GM19463 (cell line): ENCODE results near the gene TRAP1.

Source experiments
- ATAC-seq: cut with Tn5 transposase; IDR thresholded peaks from one replicate; pipeline ENCODE4 v1.9.1; 2021; ENCODE audit warnings: mild to moderate bottlenecking, moderate library complexity; ENCODE audit not compliant: unreplicated experiment

The TRAP1 gene

GRCh38 chr16:3717235-3718018, at the start of gene TRAP1:
Gene TRAP1 (minus strand): TSS chr16:3717524. CDS start chr16:3717508, 16 bp downstream.
- ATAC-seq: peak; percentile 89

DNA sequence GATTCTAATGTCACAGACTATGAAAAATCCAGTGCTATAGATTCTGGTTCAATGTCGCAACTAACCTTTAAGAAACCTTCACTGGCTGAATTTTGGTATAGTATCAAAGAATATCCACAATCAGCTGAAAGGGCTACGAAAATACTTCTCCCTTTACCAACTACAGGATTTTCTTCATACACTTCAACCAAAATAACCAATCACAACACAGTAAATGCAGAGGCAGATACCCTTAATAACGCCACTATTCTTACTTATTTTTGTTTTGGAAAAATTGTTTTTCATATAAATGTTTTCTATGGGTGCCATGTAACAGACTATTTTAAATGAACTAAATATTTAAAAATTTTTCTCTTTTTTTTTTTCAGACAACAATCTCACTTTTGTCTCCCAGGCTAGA, 48.9 kb upstream of the TRAP1 start:
- ATAC-seq: no peak

DNA sequence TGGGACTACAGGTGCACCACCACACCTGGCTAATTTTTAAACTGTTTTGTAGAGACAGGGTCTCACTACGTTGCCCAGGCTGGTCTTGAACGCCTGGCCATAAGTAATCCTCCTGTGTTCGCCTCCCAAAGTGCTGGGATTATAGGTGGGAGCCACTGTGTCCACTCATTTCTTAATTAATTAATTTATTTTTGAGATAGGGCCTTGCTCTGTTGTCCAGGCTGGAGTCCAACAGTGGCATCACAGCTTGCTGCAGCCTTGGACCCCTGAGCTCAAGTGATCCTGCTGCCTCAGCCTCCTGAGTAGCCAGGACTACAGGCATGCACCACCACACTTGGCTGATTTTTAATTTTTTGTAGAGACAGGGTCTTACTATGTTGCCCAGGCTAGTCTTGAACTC, 47.1 kb upstream of the TRAP1 start:
- no peak for ATAC-seq

GRCh38 chr16:3762107-3762750, 44.9 kb upstream of the TRAP1 start:
- ATAC-seq: no peak

- ATAC-seq: no peak
Measured at GRCh38 chr16:3761375-3762106, 44.2 kb upstream of the TRAP1 start.

DNA sequence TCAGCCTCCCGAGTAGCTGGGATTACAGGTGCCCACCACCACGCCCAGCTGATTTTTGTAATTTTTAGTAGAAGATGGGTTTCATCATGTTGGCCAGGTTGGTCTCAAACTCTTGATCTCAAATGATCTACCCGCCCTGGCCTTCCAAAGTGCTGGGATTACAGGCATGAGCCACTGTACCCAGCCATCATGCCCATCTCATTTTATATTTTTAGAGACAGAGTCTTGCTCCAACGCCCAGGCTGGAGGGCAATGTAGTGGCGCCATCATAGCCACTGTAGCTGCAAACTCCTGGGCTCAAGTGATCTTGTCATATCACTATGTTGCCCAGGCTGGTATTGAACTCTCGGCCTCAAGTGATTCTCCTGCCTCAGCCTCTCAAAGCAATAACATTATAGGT, 43.2 kb upstream of the TRAP1 start:
- ATAC-seq: no peak

DNA sequence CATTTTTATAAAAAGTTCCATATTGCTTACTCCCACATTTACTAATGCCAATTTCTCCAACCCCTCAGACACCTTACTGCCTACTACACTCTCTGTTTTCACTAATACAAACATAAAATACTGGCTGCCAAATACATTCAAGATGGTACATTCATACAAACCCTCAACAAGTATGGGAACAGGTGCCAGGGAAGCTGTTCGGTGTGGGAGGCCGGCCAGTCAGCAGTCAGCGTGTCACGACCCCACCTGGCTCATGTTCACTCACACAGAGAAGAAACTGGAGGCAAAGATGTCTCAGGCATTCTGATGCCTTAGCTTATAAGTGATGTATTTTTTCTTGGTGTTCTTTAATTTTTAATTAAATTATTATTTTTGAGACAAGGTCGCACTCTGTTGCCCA, 42.4 kb upstream of the TRAP1 start:
- no peak for ATAC-seq

DNA sequence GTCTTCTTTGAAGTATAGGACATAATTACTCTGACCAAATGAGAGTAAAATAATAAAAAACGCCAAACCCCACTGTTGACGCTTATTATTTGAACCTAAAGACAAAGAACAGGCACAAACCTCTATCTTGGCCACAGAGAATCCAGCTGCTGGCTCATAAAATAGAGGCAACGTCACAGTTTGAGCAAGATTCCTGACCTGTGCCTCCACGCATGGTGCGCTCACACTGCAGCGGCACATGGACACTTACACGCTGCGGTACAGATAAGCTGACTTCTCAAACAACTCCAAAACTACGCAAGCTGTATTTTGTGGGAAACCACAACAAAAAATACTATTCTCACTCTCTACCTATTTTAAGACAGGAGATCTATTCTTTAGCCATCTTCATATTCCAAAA, 38.8 kb upstream of the TRAP1 start:
- ATAC-seq: no peak

DNA sequence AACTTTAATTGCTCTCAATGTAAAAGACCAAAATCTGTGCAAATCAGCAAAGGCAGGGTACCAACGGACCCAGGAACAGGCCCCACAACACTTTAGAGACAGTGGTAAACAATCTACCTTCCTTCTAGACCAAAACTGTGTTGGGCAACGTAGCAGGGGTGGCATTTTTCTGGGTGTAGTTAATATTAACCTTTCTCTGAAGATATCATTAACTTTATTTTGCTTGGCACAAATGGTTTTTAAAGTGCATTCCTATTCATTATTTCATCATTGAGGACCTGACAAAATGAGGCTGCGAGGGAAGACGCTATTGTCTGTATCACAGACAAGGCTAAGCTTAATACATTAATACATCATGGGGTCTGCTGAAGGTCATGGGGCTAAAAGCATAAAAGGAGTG, 37.9 kb upstream of the TRAP1 start:
- ATAC-seq: no peak

DNA sequence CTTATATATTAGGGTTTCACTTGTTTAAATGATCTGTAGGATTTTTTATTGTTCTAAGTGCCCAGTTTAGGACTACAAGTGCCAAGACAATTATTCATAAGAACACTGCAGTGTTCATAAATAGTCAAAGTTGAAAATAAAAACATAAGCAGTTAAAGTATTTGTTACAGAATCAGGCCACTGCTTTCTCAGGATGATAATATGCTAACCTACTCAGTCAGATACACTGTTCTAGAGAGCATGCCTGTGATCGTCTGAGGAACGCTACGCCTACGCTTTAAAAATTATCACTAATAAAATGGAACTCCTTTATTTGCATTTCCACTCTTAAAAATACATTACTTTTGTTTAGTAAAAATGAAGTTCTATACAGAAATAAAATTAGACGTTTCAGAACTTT, 37.4 kb upstream of the TRAP1 start:
- ATAC-seq: no peak

DNA sequence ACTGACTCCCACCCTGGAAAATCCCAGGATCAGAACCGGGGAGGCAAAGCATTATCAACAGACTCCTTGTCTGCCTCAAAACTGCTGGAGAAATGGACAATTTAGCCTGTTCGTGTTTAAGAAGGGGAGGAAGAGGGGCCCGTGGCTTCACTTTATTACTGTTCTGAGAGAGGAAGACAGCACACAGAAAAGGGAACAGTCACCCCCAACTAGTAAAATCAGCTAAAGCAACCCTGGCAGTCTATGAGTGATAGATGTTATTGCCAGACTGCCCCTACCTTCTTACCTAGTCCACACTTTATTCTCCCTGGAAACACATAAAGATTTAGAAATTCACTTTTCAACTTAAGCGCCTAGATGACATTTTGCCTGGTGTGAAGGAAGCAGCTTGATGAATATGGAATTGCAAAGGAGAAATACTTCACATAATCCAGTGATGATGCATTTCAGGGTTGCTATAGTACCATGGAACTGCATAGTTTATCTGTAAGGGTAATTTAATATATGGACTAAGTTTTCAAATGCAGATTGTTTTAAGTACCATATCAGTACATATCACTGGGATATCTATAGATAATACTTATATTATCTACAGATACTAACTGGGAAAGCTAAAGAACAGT, 36.9 kb upstream of the TRAP1 start:
- ATAC-seq: no peak

GRCh38 chr16:3752984-3753383, 35.7 kb upstream of the TRAP1 start:
- ATAC-seq: no peak

DNA sequence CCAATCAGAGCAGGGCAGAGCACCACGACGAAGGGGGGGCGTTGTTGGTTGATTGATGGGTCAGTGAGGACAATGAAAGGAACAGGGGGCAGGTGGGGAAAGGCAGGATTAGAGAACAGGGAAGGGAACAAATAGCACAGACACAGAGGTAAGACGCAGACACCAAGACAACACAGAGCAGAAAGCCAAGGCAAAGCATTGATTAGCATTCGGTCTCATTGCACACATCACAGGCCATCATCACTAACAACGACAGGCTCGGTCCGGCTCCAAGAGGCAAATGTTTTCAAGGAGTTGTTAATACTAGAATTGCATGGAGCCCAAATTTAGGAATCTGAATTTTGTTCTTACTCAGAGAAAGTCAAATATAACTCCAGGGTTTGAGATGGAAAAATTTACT, 34.6 kb upstream of the TRAP1 start:
- no peak for ATAC-seq

DNA sequence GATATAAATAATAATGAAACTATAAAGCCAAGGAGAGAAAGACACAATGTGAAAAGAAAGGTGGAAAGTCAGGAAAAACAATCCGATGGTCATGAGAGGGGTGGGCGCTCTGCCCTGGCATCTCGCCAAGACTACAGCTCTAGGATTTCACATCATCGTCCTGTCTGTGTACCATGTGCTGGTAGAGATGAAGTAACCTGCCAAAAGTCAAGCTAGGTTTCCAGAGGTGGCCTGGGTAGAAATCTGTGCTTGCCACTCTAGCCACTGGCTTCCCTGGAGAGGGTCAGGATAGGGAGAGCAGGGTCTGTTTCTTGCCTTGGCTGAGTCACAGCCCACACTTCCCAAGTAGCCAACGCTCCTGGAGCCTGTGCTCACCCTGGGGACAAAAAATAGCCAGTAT, 31.0 kb upstream of the TRAP1 start:
- no peak for ATAC-seq

DNA sequence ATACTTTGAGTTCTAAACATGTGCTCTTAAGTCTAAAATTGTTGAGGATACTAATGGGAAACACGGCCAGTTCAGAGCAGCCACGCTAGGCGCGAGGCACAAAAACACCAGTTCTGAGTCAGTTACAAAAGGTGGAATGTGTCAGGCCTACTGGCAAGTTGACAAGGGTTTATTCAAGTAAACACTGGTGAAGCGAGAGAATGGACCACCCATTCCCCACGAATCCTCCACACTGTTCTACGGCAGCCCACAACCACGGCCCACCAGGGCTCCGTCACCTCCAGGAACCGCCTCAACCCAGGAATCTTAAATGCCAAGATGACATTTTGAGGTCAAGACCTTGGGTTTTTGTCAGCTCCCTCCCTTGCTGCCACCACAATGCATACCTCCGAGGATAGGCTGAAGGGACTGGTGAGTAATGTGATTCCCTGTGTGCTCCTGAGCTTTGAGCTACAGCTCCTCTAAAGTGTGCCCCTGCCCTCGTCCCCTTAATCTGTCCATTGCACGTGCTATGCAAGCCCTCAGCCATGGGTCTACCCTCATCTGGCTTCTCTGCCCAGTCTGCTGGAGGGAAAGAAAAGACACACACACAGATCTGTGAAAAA, 28.5 kb upstream of the TRAP1 start:
- ATAC-seq: no peak

DNA sequence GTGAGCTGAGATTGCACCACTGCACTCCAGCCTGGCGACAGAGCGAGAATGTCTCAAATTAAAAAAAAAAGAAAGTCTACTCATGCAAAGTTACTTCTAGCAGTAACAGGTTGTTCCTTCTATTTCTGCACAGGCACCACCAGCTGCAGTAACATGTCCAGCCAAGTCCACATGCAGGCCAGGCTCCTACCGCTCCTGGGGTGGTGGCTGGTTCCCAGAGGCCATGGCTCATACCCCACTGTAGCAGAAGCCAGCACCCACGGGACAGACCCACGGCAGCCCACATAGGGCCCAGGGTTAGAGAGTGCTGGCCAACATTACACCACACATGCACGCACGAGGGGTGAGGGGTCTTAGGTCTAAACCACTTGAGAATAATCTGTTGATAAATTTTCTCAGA, 26.7 kb upstream of the TRAP1 start:
- no peak for ATAC-seq

GRCh38 chr16:3740934-3741333, 23.6 kb upstream of the TRAP1 start:
- ATAC-seq: no peak

DNA sequence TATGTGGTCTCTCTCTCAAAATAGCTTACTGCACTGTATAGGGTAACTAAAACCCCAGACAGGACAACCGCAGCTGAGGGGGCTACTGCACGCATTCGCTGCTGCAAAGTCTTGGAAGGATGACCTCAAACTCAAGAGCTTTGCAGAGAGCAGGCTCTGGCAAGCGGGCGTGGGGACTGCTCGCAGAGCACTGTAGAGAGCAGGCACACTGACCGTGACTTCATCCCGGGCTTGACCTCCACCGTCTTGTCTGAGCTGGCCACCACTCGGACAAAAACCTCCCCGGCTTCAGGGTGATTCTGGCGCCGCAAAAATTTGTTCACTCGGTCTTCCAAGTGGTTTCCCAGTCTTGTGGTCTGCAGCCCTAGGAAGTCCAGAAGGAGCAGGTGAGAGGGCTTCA, 22.9 kb upstream of the TRAP1 start:
- ATAC-seq: no peak

GRCh38 chr16:3739636-3740035, 22.3 kb upstream of the TRAP1 start:
- no peak for ATAC-seq

DNA sequence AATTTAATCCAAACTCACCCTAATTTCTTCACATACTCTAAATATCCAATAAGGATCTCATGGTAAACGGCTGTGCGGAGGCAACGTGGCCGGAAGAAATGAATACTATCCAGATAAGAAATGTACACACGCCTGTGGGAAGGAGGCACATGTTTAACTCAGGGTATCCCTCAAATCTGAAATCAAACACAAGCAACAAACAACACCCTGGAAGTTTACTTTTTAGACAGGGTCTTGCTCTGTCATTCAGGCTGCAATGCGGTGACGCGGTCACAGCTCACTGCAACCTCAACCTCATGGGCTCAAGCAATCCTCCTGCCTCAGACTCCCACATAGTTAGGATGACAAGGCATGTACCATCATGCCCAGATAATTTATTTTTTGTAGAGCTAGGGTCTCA, 21.2 kb upstream of the TRAP1 start:
- ATAC-seq: no peak

DNA sequence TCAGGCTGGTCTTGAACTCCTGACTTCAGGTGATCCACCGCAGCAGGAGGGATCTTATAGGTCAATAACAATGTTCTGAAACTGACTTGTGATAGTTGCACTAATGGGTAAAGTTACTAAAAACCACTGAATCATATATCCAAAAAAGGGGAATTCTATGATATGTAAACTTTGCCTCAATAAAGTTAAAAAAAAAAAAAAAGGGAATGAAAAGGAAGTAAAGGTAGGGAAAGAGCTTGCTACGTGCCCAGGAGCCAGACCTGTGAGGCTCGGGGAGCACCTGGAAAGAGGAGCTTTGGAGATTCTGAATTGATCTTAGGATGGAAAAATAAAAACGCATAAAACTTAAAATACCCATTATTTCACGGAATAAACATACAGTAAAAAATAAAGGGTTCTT, 20.8 kb upstream of the TRAP1 start:
- no peak for ATAC-seq
